NB4 (cell line): ENCODE results near the gene LIF.
A peak's percentile ranks its signal among the peaks of the same experiment; 100 is the strongest.

ENCODE experiments used
- DNase-seq: peaks from one replicate; pipeline ENCODE4 v3.0.0; 2010; ENCODE audit warnings: low read depth
- H3K4me3 ChIP-seq: one replicate; pipeline ENCODE4 v1.5.1; 2011; ENCODE audit warnings: mild to moderate bottlenecking, low read depth, low read length, moderate library complexity
- CTCF ChIP-seq: IDR thresholded peaks from one replicate; pipeline ENCODE4 v1.5.1; 2012; ENCODE audit warnings: low read depth, low read length
- MAX ChIP-seq: IDR thresholded peaks from 2 replicates; pipeline ENCODE4 v1.6.1; 2011; ENCODE audit warnings: low read depth, low read length
- MYC ChIP-seq: IDR thresholded peaks from 2 replicates; pipeline ENCODE4 v1.6.1; 2011; ENCODE audit warnings: low read depth, low read length
- POLR2A ChIP-seq: IDR thresholded peaks from 2 replicates; pipeline ENCODE4 v1.6.1; 2011; ENCODE audit warnings: mild to moderate bottlenecking; ENCODE audit not compliant: insufficient read length; ENCODE audit errors: extremely low read depth

Gene LIF

GRCh38 chr22:30228509-30229359 is 17.8 kb downstream of the LIF start:
- TF ChIP-seq CTCF (no peak), MAX (no peak), POLR2A (no peak), MYC (no peak)
- no peak for DNase-seq
- no peak overlapping the region for H3K4me3 ChIP-seq

- no peak overlapping the region for H3K4me3 ChIP-seq
- no peak for DNase-seq
- TF ChIP-seq MAX: no peak
- no peak for TF ChIP-seq POLR2A
- TF ChIP-seq CTCF: no peak
- TF ChIP-seq MYC: no peak
These were observed 18.9 kb downstream of the LIF start for GRCh38 chr22:30227438-30228228.

- H3K4me3 ChIP-seq: no peak overlapping the region
- no peak for DNase-seq
- TF ChIP-seq MAX (no peak), CTCF (no peak), MYC (no peak), POLR2A (no peak)
These were observed 20.2 kb downstream of the LIF start for GRCh38 chr22:30226192-30226832.

GRCh38 chr22:30225220-30225927 is 21.2 kb downstream of the LIF start:
- DNase-seq: no peak
- TF ChIP-seq POLR2A (no peak), CTCF (no peak), MYC (no peak), MAX (no peak)
- no peak overlapping the region for H3K4me3 ChIP-seq

- TF ChIP-seq POLR2A (no peak), CTCF (no peak), MAX (no peak), MYC (no peak)
- H3K4me3 ChIP-seq: no peak overlapping the region
- peak; percentile 30 for DNase-seq
These were observed 22.2 kb downstream of the LIF start for GRCh38 chr22:30224161-30224857.
